ENCODE measurements around the gene TAMM41. TPM values are rescaled to one million over a fixed set of nuclear protein-coding genes. Genes with fewer than 3 reads are reported as not detected.

The TAMM41 gene
- total and polyA plus RNA-seq, 9 of the 15 experiments (the other 6 are each of a cell fraction or from before 2014, with no cell fraction given), result 8.6 to 74.6 (median 29.3) TPM

- TF ChIP-seq ATF1 (CRISPR knock-in tag; IDR thresholded peaks at IDR 0.05), result no peak
- 0 out of 2 replicates have a peak, but pooled peaks have one; percentile 57 for TF ChIP-seq ATF1 (tag; IDR thresholded peaks at IDR 0.05)
- no peak for TF ChIP-seq SMAD2 (IDR thresholded peaks at IDR 0.05; ENCODE audit: low read depth, low read length)
- TF ChIP-seq NELFE (IDR thresholded peaks at IDR 0.05; ENCODE audit: insufficient read depth, insufficient read length), result no peak
- TF ChIP-seq MAX (CRISPR knock-in tag; IDR thresholded peaks at IDR 0.05), result peak; percentile 86
- TF ChIP-seq BRD9 (IDR thresholded peaks at IDR 0.05; ENCODE audit: low read depth, partially characterized antibody), result no peak
- TF ChIP-seq FOXK1 (CRISPR knock-in tag; IDR thresholded peaks at IDR 0.05; ENCODE audit: borderline replicate concordance), result no peak
- no peak for TF ChIP-seq NFE2L1 (tag; IDR thresholded peaks at IDR 0.05; ENCODE audit: borderline replicate concordance, low read depth)
- TF ChIP-seq, protein P1, sequence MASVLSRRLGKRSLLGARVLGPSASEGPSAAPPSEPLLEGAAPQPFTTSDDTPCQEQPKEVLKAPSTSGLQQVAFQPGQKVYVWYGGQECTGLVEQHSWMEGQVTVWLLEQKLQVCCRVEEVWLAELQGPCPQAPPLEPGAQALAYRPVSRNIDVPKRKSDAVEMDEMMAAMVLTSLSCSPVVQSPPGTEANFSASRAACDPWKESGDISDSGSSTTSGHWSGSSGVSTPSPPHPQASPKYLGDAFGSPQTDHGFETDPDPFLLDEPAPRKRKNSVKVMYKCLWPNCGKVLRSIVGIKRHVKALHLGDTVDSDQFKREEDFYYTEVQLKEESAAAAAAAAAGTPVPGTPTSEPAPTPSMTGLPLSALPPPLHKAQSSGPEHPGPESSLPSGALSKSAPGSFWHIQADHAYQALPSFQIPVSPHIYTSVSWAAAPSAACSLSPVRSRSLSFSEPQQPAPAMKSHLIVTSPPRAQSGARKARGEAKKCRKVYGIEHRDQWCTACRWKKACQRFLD (CRISPR knock-in tag; IDR thresholded peaks at IDR 0.05), result no peak
- TF ChIP-seq NR0B1 (IDR thresholded peaks at IDR 0.05; ENCODE audit: partially characterized antibody), result no peak
- TF ChIP-seq CHAMP1 (IDR thresholded peaks at IDR 0.05), result no peak
- peak; percentile 61; the same call in 1 of the 2 replicates for TF ChIP-seq CREB3L1 (IDR thresholded peaks at IDR 0.05; ENCODE audit: borderline replicate concordance, low read depth)
- no peak for TF ChIP-seq ZBTB33 (CRISPR knock-in tag; IDR thresholded peaks at IDR 0.05)
- no peak for TF ChIP-seq TOE1 (IDR thresholded peaks at IDR 0.05; ENCODE audit: borderline replicate concordance)
- no peak for TF ChIP-seq TOE1 (CRISPR knock-in tag; IDR thresholded peaks at IDR 0.05; ENCODE audit: borderline replicate concordance, low read depth)
- no peak for TF ChIP-seq MCM5 (IDR thresholded peaks at IDR 0.05; ENCODE audit: low read depth)
- TF ChIP-seq NCOR1 (IDR thresholded peaks at IDR 0.05), result no peak
- peak; percentile 98 for TF ChIP-seq ATF7 (IDR thresholded peaks at IDR 0.05)
Measured at GRCh38 chr3:11770477-11771391, 76.0 kb downstream of the TAMM41 start (continued).

All from K562 (cell line).